ENCODE measurements around the gene ZNF766. TPM values are rescaled to one million over a fixed set of nuclear protein-coding genes. Genes with fewer than 3 reads are reported as not detected.
"Not testable (repeated sequence)": the region's sequence is repeated elsewhere in the genome, so short reads cannot be mapped to it uniquely, and the experiment has no call there.

ZNF766 gene
- total RNA-seq, 1 experiment from 2014 or later = 16.8 TPM

GRCh38 chr19:52274191-52274590, 4.8 kb downstream of the ZNF766 start:
- no peak for DNase-seq (ENCODE audit: extremely low read depth, low read depth)

GRCh38 chr19:52275988-52276387, 6.6 kb downstream of the ZNF766 start:
- DNase-seq (ENCODE audit: extremely low read depth, low read depth) = no peak

- DNase-seq (ENCODE audit: extremely low read depth, low read depth) = no peak
Observed at GRCh38 chr19:52277471-52277870, 8.1 kb downstream of the ZNF766 start.

GRCh38 chr19:52286256-52286655, 16.9 kb downstream of the ZNF766 start:
- DNase-seq (ENCODE audit: extremely low read depth, low read depth) = no peak

GRCh38 chr19:52291781-52292180, 22.4 kb downstream of the ZNF766 start:
- no peak for DNase-seq (ENCODE audit: extremely low read depth, low read depth)

- DNase-seq (ENCODE audit: extremely low read depth, low read depth) = not testable (repeated sequence)
Observed at GRCh38 chr19:52292946-52293345, 23.6 kb downstream of the ZNF766 start.

- DNase-seq (ENCODE audit: extremely low read depth, low read depth) = no peak
Observed at GRCh38 chr19:52296400-52296772, 27.0 kb downstream of the ZNF766 start.

GRCh38 chr19:52296773-52297600, 27.6 kb downstream of the ZNF766 start, which contains the start of gene ZNF480:
TSS of gene ZNF480 (plus strand) at chr19:52297169. CDS start at chr19:52300413, 3,244 bp downstream.
- DNase-seq (ENCODE audit: extremely low read depth, low read depth) = peak; percentile 59

- no peak for DNase-seq (ENCODE audit: extremely low read depth, low read depth)
Observed at GRCh38 chr19:52297601-52298364, 28.4 kb downstream of the ZNF766 start.

GRCh38 chr19:52307275-52307674, 37.9 kb downstream of the ZNF766 start:
- no peak for DNase-seq (ENCODE audit: extremely low read depth, low read depth)

- DNase-seq (ENCODE audit: extremely low read depth, low read depth) = no peak
Observed at GRCh38 chr19:52322429-52322828, 53.0 kb downstream of the ZNF766 start.

- DNase-seq (ENCODE audit: extremely low read depth, low read depth) = no peak
Observed at GRCh38 chr19:52331757-52332156, 62.4 kb downstream of the ZNF766 start.

- DNase-seq (ENCODE audit: extremely low read depth, low read depth) = no peak
Observed at GRCh38 chr19:52335768-52336116, 66.4 kb downstream of the ZNF766 start.

GRCh38 chr19:52336117-52336790, 66.9 kb downstream of the ZNF766 start, which contains the start of gene ZNF610:
TSS of gene ZNF610 (plus strand) at chr19:52336243. CDS start at chr19:52349173, 12,930 bp downstream.
- DNase-seq (ENCODE audit: extremely low read depth, low read depth) = peak; percentile 65

GRCh38 chr19:52336791-52337381, 67.5 kb downstream of the ZNF766 start:
- DNase-seq (ENCODE audit: extremely low read depth, low read depth) = no peak

GRCh38 chr19:52339022-52339421, 69.6 kb downstream of the ZNF766 start:
- DNase-seq (ENCODE audit: extremely low read depth, low read depth) = not testable (repeated sequence)

- DNase-seq (ENCODE audit: extremely low read depth, low read depth) = no peak
Observed at GRCh38 chr19:52343548-52343947, 74.2 kb downstream of the ZNF766 start.

GRCh38 chr19:52345162-52345561, 75.8 kb downstream of the ZNF766 start:
- no peak for DNase-seq (ENCODE audit: extremely low read depth, low read depth)

Data from NCI-H460 (cell line).